Omental fat pad (tissue), 4 donors: Measurements from ENCODE around the gene LHX1. TPM values are rescaled to one million over a fixed set of nuclear protein-coding genes. Genes with fewer than 3 reads are reported as not detected.

Source experiments
- ATAC-seq: fragments of 150-250 bp; one replicate; pipeline ENCODE4 v1.9.1; 2016; ENCODE audit warnings: mild to moderate bottlenecking, moderate library complexity; ENCODE audit not compliant: low FRiP score
- DNase-seq: peaks from one replicate; pipeline ENCODE4 v3.0.0-alpha.2; 2019; ENCODE audit warnings: low spot score
- small RNA-seq: library from RNA; depleted of rRNA; stranded (forward); fragments of <200 nt; gene quantifications from one replicate; pipeline ENCODE3, GENCODE V24; 2016
- total RNA-seq, 4 donors: library from RNA; depleted of rRNA; stranded (reverse); fragments of >200 nt; gene quantifications; one replicate each; pipeline ENCODE4 v1.1.0, GENCODE V29; 2016
- TF ChIP-seq, protein P1 (sequence below), 3 donors: fragments of 450-650 bp; IDR thresholded peaks; one replicate each; pipeline ENCODE4 v1.5.1; 2016 to 2017; ENCODE audit warnings: antibody characterized with exemption in 3 of 3, mild to moderate bottlenecking in 3 of 3, moderate library complexity in 2 of 3

LHX1 gene
- total RNA-seq, 4 donors from 2014 or later, result not detected

DNA sequence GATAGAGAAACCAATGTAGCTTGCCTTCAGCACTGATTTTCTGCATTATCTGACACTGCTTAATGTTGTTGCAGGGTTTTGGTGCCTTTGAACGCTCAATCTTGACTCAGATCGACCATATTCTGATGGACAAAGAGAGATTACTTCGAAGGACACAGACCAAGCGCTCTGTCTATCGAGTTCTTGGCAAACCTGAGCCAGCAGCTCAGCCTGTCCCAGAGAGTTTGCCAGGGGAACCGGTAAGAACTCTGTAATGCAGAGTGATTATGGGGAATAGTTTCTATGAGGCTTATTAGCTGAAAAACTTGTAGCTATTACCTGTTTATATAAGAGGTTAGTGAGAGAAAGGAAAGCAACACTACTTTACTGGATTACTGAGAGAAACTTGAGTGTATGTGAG is 51.9 kb downstream of the LHX1 start:
- ATAC-seq (no peak), DNase-seq (no peak)
- TF ChIP-seq, protein P1, sequence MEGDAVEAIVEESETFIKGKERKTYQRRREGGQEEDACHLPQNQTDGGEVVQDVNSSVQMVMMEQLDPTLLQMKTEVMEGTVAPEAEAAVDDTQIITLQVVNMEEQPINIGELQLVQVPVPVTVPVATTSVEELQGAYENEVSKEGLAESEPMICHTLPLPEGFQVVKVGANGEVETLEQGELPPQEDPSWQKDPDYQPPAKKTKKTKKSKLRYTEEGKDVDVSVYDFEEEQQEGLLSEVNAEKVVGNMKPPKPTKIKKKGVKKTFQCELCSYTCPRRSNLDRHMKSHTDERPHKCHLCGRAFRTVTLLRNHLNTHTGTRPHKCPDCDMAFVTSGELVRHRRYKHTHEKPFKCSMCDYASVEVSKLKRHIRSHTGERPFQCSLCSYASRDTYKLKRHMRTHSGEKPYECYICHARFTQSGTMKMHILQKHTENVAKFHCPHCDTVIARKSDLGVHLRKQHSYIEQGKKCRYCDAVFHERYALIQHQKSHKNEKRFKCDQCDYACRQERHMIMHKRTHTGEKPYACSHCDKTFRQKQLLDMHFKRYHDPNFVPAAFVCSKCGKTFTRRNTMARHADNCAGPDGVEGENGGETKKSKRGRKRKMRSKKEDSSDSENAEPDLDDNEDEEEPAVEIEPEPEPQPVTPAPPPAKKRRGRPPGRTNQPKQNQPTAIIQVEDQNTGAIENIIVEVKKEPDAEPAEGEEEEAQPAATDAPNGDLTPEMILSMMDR (IDR thresholded peaks at IDR 0.05), result no peak

DNA sequence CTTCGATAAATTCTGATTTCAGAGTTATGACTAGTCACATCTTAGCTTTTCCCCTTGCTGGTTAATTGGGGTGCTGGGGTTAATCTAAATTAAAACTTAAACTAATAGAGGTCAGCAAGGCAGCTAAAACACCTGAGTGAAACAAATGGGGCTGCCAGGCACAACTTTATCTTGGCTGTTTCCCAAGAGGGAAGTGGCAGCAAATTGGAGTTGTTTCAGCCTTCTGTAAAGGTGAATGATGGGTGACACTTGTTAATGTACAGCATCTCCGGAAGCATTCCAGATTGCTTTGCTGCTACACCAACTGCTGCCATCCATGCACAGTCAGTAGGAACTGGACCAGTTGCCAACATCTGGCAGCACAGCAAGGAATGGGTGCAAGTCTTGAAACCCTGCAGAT is 55.4 kb downstream of the LHX1 start:
- ATAC-seq (no peak), DNase-seq (no peak)
- TF ChIP-seq, protein P1 (IDR thresholded peaks at IDR 0.05), result no peak

DNA sequence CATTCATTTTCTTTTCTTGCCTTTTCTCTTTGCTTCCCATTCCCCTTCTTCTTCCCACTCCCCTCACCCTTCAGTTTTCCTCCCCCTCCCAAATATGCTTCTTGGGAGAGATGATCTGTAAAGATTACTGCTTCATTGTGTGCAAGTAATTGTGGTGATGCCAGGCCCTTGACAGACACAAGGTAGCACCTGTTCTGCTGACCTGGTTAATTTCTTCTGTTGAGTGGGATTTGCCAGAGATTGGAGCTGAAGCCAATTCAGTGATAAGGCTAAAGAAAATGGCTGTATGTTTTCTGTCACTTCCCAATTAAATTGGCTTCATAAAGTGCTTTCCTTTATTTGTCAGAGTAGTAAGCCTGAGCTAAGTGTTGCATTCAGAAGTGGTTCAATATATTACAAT is 56.0 kb downstream of the LHX1 start:
- DNase-seq (no peak), ATAC-seq (no peak)
- TF ChIP-seq, protein P1 (IDR thresholded peaks at IDR 0.05), result no peak

Small RNA genes within 50 kb of the gene (small RNA-seq; reads per million reads assigned to genes)
- gene AC243773.2, result not detected

Other genes with a start within 250 kb of the LHX1 start
- 10 to 100 TPM; 26.4 to 54.8 (median 32.4) TPM for gene AATF, start 11.5 kb downstream of the LHX1 start, total RNA-seq